HUES64 (cell line): ENCODE measurements around the gene ISM2.

Source experiments
- H3K27ac ChIP-seq: 2 replicates; pipeline ENCODE4 v1.7.0; 2013; ENCODE audit warnings: low read depth, low read length, inconsistent platforms
- H3K27me3 ChIP-seq: 2 replicates; pipeline ENCODE4 v1.6.1; 2013; ENCODE audit warnings: mild to moderate bottlenecking, low read length; ENCODE audit not compliant: insufficient read depth
- H3K36me3 ChIP-seq: 2 replicates; pipeline ENCODE4 v1.6.1; 2013; ENCODE audit warnings: mild to moderate bottlenecking, low read length; ENCODE audit not compliant: insufficient read depth
- H3K4me1 ChIP-seq: 2 replicates; pipeline ENCODE4 v1.6.1; 2013; ENCODE audit warnings: mild to moderate bottlenecking, low read length, moderate library complexity; ENCODE audit not compliant: insufficient read depth
- H3K4me3 ChIP-seq: 2 replicates; pipeline ENCODE4 v1.5.1; 2013; ENCODE audit warnings: mild to moderate bottlenecking, low read length, moderate library complexity
- H3K9ac ChIP-seq: 2 replicates; pipeline ENCODE4 v1.6.1; 2013; ENCODE audit warnings: mild to moderate bottlenecking, low read depth, low read length
- H3K9me3 ChIP-seq: 2 replicates; pipeline ENCODE4 v1.6.1; 2013; ENCODE audit warnings: low read depth, low read length; ENCODE audit not compliant: insufficient read depth
- WGBS: fragments of 150-250, 120-280 bp; methylation state at CpG from one replicate; pipeline ENCODE4 v1.1.7; 2013; ENCODE audit warnings: missing lambda C conversion rate; 5-methylcytosine and 5-hydroxymethylcytosine counted together

Gene ISM2

GRCh38 chr14:77424862-77425261 lies 73.8 kb downstream of the ISM2 start:
- H3K27me3 ChIP-seq: no peaks in the 10 kb centered on the region
- no peak overlapping the region for H3K9ac ChIP-seq
- 0 out of 2 replicates have a peak, but pooled peaks cover 10% of the 10 kb centered on the region for H3K4me1 ChIP-seq
- WGBS: 78% methylated on average over 3 of the region's 3 CpGs
- no peak overlapping the region for H3K4me3 ChIP-seq
- H3K9me3 ChIP-seq: no peaks in the 10 kb centered on the region
- peaks cover 66% of the 10 kb centered on the region for H3K36me3 ChIP-seq
- H3K27ac ChIP-seq: no peak overlapping the region
